Measurements from ENCODE around the gene MED13. TPM values are rescaled to one million over a fixed set of nuclear protein-coding genes. Genes with fewer than 3 reads are reported as not detected.
"Not testable (repeated sequence)": the region's sequence is repeated elsewhere in the genome, so short reads cannot be mapped to it uniquely, and the experiment has no call there.

MED13 gene
- total RNA-seq, 4 donors from 2014 or later, result 22.8 to 114 (median 86.3) TPM

GRCh38 chr17:62014526-62014925 is 50.6 kb downstream of the MED13 start:
- intact Hi-C loops (cut with DNase I; ENCODE audit: low total_unique reads), result no loop called here
- Histone ChIP-seq H3K27me3 (no peaks in the 10 kb centered on the region), H3K27ac (no peak overlapping the region), H3K9me3 (no peaks in the 10 kb centered on the region), H3K4me1 (no peaks in the 10 kb centered on the region), H3K36me3 (no peaks in the 10 kb centered on the region), H3K4me3 (no peak overlapping the region)
- no peak for TF ChIP-seq POLR2A (IDR thresholded peaks at IDR 0.05)
- TF ChIP-seq, protein P1, sequence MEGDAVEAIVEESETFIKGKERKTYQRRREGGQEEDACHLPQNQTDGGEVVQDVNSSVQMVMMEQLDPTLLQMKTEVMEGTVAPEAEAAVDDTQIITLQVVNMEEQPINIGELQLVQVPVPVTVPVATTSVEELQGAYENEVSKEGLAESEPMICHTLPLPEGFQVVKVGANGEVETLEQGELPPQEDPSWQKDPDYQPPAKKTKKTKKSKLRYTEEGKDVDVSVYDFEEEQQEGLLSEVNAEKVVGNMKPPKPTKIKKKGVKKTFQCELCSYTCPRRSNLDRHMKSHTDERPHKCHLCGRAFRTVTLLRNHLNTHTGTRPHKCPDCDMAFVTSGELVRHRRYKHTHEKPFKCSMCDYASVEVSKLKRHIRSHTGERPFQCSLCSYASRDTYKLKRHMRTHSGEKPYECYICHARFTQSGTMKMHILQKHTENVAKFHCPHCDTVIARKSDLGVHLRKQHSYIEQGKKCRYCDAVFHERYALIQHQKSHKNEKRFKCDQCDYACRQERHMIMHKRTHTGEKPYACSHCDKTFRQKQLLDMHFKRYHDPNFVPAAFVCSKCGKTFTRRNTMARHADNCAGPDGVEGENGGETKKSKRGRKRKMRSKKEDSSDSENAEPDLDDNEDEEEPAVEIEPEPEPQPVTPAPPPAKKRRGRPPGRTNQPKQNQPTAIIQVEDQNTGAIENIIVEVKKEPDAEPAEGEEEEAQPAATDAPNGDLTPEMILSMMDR (IDR thresholded peaks at IDR 0.05), result no peak
- DNase-seq, result no peak

DNA sequence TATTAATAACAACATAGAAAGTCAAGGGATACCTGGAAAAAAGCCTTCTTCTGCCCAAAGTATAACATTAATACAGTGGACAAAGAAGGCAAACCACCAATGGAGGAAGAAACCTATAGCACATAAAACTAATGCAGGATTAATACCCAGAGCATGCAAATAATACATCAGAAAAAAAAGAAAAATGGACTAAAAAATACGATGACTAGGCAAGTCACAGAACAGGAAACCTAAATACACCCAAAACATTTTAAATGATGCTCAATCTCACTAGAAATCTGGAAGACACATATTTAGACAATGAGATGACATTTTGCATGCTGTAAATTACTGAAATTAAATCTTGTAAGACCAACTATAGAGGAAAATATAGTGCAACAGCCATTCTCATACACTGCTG is 55.9 kb downstream of the MED13 start:
- Histone ChIP-seq H3K27ac (no peak overlapping the region), H3K36me3 (no peaks in the 10 kb centered on the region), H3K9me3 (no peaks in the 10 kb centered on the region), H3K4me3 (no peak overlapping the region), H3K27me3 (no peaks in the 10 kb centered on the region), H3K4me1 (no peaks in the 10 kb centered on the region)
- no peak for DNase-seq
- TF ChIP-seq, protein P1 (IDR thresholded peaks at IDR 0.05), result no peak
- no peak for TF ChIP-seq POLR2A (IDR thresholded peaks at IDR 0.05)
- intact Hi-C loops (cut with DNase I; ENCODE audit: low total_unique reads), result no loop called here

DNA sequence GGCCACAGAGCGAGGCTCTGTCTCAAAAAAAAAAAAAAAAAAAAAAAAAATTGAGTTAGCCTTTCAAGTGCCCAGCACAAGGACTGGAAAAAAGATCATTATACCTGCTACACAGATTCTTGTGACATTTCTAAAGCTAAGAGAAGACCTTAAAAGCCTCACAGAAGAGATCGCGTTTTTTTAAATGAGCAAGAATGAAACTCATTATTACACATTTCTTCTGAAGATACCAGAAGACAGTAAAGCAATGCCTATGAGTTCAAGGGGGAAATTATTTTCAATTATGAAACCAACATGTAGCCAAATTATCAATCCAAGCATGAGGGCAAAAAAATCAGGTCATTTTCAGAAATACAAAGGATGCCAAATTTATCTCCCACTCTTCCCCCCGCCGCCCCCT is 56.8 kb downstream of the MED13 start:
- TF ChIP-seq, protein P1 (IDR thresholded peaks at IDR 0.05), result no peak
- TF ChIP-seq POLR2A (IDR thresholded peaks at IDR 0.05), result no peak
- intact Hi-C loops (cut with DNase I; ENCODE audit: low total_unique reads), result no loop called here
- Histone ChIP-seq H3K4me1 (no peaks in the 10 kb centered on the region), H3K27me3 (no peaks in the 10 kb centered on the region), H3K4me3 (no peak overlapping the region), H3K27ac (no peak overlapping the region), H3K9me3 (no peaks in the 10 kb centered on the region), H3K36me3 (no peaks in the 10 kb centered on the region)
- DNase-seq, result no peak

- no peak for DNase-seq
- Histone ChIP-seq H3K27me3 (no peaks in the 10 kb centered on the region), H3K9me3 (no peaks in the 10 kb centered on the region), H3K4me3 (no peak overlapping the region), H3K27ac (no peak overlapping the region), H3K4me1 (no peaks in the 10 kb centered on the region), H3K36me3 (no peaks in the 10 kb centered on the region)
- intact Hi-C loops (cut with DNase I; ENCODE audit: low total_unique reads), result no loop called here
- TF ChIP-seq, protein P1 (IDR thresholded peaks at IDR 0.05), result no peak
- no peak for TF ChIP-seq POLR2A (IDR thresholded peaks at IDR 0.05)
Observed at GRCh38 chr17:62004388-62004787, 60.7 kb downstream of the MED13 start.

- H3K36me3 ChIP-seq; H3K27ac ChIP-seq; H3K4me1 ChIP-seq; H3K27me3 ChIP-seq; H3K9me3 ChIP-seq; H3K4me3 ChIP-seq; DNase-seq; intact Hi-C loops (cut with DNase I; ENCODE audit: low total_unique reads): not testable (repeated sequence)
Observed at GRCh38 chr17:62003141-62003540, 61.9 kb downstream of the MED13 start.

GRCh38 chr17:62001105-62001504 is 64.0 kb downstream of the MED13 start:
- TF ChIP-seq POLR2A (IDR thresholded peaks at IDR 0.05), result no peak
- TF ChIP-seq, protein P1 (IDR thresholded peaks at IDR 0.05), result no peak

More at GRCh38 chr17:62001105-62001504, 64.0 kb downstream of the MED13 start:
- Histone ChIP-seq H3K27me3 (no peaks in the 10 kb centered on the region), H3K27ac (no peak overlapping the region), H3K9me3 (no peaks in the 10 kb centered on the region), H3K36me3 (no peaks in the 10 kb centered on the region), H3K4me1 (no peaks in the 10 kb centered on the region), H3K4me3 (no peak overlapping the region)
- DNase-seq, result no peak
- intact Hi-C loops (cut with DNase I; ENCODE audit: low total_unique reads), result no loop called here

Data from uterus (tissue), 4 donors.